Tongue (tissue), 2 donors: ENCODE data around the gene RGS13. TPM values are rescaled to one million over a fixed set of nuclear protein-coding genes. Genes with fewer than 3 reads are reported as not detected.
"Not testable (repeated sequence)": the region's sequence is repeated elsewhere in the genome, so short reads cannot be mapped to it uniquely, and the experiment has no call there.

ENCODE experiments used
- DNase-seq: peaks from one replicate; pipeline ENCODE4 v3.0.0-alpha.2; 2015
- total RNA-seq: library from RNA; depleted of rRNA; stranded (reverse); fragments of >200 nt; gene quantifications from one replicate; pipeline ENCODE4 v1.2.3, GENCODE V29; 2014

RGS13 gene
- total RNA-seq, 1 donor from 2014 or later: 0.10 TPM

DNA sequence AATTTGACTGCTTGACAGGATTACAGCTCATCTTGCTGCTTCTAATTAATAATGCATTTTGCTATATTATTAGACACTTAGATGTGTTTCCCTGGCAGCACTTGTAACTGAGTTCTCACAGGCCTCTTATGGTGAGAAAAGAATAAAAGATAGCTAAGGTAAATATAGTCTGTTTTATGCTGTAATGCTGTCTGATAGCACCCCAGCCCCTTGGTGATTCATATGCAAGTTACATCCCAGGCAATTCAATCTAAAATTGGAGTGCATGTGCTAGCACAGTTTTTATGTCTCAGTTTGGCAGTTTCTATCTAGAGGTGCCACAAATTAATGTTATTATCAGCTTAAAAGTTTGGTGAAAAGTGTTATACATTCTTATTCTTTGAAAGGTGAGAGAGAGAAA is 42.2 kb downstream of the RGS13 start:
- DNase-seq: no peak

DNA sequence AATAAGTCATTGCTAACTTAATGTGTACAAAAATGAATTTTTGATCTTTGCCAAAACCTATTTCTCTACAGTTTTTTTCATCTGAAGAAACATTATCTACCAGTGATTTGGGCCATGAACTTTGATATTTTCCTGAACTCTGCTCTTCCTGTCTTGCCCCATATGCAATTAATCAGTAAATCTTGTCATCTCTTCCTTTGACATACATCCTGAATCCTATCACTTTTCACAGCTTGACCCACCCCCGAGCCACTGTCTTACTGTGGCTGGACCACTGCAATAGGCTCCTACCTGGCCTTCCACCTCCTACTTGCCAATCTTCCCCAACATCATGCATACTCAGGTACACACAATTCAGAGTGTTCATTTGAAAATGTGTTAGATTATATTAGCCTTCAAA is 46.4 kb downstream of the RGS13 start:
- no peak for DNase-seq

DNA sequence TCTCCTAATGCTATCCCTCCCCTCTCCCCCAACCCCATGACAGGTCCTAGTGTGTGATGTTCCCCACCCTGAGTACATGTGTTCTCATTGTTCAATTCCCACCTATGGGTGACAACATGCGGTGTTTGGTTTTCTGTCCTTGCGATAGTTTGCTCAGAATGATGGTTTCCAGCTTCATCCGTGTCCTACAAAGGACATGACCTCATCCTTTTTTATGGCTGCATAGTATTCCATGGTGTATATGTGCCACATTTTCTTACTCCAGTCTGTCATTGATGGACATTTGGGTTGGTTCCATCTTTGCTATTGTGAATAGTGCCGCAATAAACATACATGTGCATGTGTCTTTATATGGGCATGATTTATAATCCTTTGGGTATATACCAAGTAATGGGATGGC is 47.1 kb downstream of the RGS13 start:
- DNase-seq: not testable (repeated sequence)

DNA sequence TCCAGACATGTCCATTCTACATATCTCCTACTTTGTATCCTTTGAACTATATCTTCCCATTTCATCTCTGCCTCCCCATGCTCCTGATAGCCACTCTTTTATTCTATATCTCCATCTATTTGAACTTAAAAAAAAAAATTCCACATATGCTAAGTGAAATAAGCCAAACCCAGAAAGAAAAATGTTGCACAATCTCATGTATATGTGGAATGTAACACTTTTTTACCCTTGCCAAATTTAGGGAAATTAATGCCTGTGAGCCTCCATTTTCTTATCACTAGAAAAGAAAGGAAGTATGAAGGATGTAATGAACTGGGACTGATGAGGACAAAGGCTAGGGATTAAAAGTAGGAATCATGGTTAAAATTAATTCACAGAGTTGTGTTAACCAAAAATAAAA is 53.5 kb downstream of the RGS13 start:
- DNase-seq: no peak

DNA sequence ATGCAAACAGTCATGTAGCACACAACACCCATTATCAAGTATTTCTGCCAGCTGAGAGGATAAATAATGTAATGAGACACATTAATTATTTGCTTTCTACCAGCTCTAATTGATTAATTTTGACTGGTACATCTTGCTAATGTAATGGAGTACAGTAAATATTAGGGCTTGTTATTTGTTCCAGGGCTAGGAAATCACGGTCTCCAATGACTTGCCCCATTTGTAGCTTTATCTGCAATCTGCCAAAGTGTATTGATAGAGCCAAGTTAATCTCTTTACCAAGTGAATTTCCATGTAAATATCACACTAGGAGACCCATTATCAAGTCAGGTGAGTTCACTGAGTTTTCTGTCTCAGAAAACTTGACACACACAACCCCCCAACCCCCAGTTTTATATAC is 55.1 kb downstream of the RGS13 start:
- DNase-seq: no peak

DNA sequence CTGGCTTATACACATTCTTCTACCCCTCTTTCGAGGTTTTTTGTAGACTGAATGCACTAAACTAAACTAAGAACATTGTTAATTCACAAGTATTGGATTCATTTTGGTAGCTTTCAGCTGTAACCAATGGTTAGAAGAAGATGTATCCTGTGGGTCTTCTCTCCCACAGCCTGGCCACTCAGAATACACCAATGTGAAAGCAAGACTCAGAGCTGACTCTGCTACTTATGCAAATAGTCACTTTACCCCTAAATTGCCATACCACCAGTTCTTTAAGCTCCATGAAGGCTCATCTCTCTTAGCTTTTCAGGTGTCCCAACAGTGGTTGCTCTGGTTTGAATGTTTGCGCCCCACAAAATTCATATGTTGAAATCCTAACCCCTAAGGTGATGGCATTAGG is 60.1 kb downstream of the RGS13 start:
- no peak for DNase-seq

DNA sequence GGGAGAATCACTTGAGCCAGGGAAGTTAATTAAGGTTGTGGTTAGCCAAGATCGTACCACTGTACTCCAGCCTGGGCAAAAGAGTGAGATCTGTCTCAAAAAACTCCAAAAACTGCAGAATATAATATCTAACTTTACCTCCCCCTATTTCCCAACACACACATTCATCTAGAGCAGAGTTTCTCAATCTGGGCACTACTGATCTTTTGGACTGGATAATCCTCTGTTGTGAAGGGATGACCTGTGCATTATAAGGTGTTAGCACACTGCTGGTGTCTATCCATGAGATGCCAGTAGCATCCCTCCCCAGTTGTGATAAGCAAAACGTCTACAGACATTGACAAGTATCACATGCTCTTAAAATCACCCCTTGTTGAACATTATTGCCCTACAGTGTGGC is 61.8 kb downstream of the RGS13 start:
- no peak for DNase-seq

DNA sequence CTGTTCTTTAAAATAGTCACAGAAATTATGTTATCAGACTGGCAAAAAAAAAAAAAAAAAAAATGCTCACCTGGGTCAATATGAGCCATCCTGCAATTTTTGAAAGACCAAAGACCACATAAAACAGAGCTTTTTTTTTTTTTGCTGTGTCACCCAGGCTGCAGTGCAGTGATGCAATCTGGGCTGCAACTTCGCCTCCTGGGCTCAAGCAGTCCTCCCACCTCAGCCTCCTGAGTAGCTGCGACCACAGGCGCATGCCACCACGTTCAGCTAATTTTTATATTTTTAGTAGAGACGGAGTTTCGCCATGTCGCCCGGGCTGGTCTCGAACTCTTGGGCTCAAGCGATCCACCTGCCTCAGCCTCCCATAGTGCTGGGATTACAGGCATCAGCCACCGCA is 62.8 kb downstream of the RGS13 start:
- DNase-seq: no peak

DNA sequence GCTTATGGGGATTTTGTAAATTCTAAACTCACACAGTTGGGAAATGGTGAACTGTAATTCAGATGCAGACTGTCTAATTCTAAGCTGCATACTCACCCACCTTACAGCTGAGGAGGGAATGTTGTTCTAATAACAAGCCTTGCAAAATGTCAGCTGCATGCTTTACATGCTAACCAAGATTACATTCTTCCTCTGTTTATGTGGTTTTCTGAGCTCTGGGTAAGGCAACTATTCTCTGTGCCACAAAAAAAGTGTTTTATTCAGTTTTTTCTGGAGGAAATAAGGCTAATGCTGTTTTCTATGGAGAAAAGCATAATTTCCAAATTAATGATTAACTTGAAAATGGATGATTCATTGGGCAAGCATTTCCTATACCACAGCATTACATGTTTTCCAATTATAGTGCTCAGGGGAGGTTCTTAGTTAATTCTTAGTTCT is 64.9 kb downstream of the RGS13 start:
- no peak for DNase-seq

DNA sequence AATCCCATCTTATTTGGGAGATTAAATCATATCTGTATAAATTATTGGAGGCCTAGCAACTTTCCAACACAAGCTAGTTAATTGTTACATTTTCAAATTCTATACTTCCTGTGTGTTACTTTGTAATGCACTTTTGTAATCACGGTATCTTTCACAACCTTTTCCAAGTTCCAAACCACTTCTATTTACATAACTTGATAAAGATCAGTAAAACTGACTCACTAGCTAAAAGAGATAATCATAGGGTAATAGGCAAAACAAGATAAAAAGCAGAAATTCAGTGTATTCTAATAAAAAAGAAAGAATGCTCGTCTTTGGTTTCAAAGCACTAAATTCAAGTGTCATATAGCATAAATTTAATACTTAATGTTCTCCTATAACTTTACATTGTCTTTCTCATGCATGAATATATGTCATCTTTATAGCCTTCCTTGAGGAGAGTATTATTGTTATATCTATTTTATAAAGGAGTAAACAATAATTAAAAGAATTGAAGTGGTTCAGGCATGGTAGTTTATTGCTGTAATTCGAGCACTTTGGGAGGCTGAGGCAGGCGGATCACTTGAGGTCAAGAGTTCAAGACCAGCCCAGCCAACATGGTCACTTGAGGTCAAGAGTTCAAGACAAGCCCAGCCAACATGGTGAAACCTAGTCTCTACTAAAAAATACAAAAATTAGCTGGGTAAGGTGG is 66.4 kb downstream of the RGS13 start:
- DNase-seq: no peak

DNA sequence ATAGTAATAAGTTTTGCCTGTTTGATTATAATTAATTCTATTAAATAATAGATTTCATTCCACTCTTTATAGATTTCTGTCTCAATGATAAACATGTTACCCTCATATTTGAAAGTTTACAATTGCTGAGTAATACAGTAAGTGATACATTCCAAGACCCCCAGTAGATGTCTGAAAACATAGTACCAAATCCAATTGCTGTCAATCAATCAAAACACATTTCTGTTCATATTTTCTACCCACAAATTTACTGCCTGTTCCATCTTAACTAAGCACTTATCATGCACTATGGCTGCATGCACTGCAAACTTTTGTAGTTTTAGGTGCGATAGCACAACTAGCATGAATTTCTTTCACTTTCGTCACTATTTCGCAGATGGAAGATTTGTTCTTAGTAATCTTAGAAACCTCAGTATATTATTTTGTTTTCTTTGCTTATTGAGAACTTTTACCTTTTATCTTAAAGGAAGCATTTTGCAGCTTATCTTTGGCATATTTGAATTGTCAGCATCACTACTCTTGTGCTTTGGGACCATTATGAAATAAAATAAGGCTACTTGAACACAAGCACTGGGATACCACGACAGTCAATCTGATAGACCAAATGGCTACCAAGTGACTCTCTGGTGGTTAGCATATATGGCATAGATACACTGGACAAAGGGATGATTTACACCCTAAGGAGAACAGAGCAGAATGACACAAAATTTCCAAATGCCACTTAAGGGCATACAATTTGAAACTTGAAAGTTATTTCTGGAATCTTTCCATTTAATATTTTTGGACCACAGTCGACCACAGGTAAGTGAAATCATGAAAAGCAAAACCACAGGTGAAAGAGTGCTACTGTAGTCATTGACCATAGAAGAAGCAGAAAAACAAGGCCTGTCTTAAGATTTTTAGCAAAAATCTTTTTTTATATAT is 67.6 kb downstream of the RGS13 start:
- no peak for DNase-seq

DNA sequence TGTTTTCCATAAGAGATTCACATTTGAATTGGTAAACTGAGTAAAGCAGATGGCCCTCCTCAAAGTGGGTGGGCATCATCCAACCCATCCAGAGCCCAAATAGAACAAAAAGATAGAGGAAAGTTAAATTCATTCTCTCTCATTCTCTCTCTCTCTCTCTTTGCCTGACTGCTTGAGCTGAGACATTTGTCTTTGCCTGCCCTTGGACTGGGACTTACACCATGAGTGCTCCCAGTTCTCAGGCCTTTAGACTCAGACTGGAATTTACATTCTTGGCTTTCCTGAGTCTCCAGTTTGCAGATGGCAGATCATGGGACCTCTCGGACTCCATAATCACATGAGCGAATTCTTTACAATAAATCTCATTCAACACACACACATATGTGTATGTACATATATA is 69.6 kb downstream of the RGS13 start:
- DNase-seq: no peak

DNA sequence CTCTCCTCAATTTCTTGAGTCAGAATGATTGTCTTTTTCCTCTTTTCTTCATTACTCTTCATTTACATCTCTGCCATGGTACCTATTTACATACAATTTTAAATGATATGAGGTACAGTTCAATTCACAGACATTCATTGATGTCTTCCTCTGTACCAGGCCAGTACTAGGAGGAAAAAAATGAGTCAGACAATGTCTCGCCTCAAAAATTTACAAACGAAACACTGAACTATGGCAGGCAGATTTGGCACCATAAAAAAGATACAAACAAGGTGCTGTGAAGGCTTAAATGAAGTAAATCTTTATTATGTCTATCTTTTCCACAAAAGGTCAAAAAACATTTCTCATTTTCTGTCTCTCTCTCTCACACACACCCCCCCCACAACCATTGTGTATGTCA is 71.0 kb downstream of the RGS13 start:
- no peak for DNase-seq

DNA sequence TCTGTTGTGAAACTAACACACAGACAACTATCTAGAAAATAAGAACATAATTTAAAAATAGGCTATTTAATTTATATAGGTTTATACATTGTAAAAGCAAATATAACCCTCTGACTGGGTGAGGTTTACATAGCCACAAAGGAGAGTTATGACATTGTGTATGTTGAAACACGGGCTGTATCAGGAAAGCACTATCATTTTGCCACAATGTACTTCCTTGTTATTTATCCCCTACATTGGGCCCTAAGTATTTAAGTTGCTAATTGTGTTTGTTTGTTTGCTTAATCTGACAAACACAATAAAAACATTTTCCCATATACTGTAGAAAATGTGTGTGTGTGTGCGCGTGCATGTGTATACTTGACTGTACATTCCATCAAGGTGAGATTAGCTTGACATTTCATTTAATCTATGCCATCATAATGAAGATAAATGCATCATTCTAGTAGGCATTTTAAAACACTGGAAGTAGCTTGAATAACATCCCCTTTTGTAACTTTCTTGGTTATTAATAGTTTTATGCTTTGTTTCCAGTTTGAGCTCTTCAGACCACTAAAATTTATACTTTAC is 72.1 kb downstream of the RGS13 start:
- no peak for DNase-seq

DNA sequence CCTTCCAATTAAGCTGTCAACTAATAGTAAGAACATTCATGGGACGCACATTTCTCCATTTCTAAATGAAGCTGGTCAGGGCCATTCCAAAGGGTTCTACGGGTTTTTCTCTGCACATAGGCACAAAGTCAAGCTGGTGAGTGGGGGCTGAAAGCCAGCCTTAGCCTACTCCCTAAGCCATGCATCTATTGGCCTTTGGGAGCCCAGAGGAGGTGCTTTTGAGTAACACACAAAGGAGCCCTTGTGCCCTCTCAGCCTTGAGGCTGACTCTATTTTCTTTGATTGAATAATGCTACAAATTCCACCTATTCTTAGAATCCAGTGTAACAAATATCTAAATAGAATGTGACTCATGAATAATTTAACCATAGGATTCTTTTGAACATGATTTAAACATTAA is 73.6 kb downstream of the RGS13 start:
- DNase-seq: no peak

Other genes with a start within 250 kb of the RGS13 start
- 31.6 TPM for gene RGS1, start 60.4 kb upstream of the RGS13 start, total RNA-seq
- gene RGS2, start 172.9 kb downstream of the RGS13 start, total RNA-seq: 50.8 TPM